ENCODE data around the gene MRM2.

Gene MRM2

DNA sequence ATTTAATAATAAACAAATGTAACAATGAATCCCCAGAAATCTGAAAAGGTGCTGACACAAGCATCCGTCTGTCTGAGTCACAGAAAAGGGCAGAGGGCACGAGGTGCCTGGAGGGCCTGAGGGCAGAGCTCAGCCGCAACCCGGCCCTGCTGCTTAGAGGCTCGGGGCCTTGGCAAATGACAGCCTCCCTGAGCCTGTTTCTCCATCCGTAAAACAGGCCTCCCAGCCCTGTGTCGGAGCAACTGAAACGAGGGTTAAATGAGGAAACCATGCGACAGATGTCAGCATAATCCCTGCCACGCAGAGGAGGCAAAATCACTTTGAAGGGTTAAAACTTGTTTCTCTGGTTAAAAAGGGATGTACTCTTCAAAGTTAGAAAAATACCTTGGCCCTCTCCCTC is 24.9 kb upstream of the MRM2 start:
- Histone ChIP-seq H3K4me1 (ENCODE audit: control insufficient read depth, insufficient read depth, low read length) (no peaks in the 10 kb centered on the region), H3K4me3 (ENCODE audit: low read depth, low read length) (no peak overlapping the region), H3K36me3 (ENCODE audit: control insufficient read depth in 2 of 2, insufficient read depth in 1 of 2, low read length in 2 of 2) (peaks cover 0 to 9% of the 10 kb centered on the region in 2 experiments; a peak in 1 of 3 replicates), H3K9me3 (ENCODE audit: control insufficient read depth, insufficient read depth, low read depth, low read length) (no peaks in the 10 kb centered on the region), H3K27ac (ENCODE audit: extremely low read depth, low read depth, low read length) (no peak overlapping the region)
- ChIA-PET CTCF (no interaction called here), POLR2A (no interaction called here)
- TF ChIP-seq ZNF184 (tag by site-specific recombination; IDR thresholded peaks at IDR 0.05) = no peak
- TF ChIP-seq, protein P1, sequence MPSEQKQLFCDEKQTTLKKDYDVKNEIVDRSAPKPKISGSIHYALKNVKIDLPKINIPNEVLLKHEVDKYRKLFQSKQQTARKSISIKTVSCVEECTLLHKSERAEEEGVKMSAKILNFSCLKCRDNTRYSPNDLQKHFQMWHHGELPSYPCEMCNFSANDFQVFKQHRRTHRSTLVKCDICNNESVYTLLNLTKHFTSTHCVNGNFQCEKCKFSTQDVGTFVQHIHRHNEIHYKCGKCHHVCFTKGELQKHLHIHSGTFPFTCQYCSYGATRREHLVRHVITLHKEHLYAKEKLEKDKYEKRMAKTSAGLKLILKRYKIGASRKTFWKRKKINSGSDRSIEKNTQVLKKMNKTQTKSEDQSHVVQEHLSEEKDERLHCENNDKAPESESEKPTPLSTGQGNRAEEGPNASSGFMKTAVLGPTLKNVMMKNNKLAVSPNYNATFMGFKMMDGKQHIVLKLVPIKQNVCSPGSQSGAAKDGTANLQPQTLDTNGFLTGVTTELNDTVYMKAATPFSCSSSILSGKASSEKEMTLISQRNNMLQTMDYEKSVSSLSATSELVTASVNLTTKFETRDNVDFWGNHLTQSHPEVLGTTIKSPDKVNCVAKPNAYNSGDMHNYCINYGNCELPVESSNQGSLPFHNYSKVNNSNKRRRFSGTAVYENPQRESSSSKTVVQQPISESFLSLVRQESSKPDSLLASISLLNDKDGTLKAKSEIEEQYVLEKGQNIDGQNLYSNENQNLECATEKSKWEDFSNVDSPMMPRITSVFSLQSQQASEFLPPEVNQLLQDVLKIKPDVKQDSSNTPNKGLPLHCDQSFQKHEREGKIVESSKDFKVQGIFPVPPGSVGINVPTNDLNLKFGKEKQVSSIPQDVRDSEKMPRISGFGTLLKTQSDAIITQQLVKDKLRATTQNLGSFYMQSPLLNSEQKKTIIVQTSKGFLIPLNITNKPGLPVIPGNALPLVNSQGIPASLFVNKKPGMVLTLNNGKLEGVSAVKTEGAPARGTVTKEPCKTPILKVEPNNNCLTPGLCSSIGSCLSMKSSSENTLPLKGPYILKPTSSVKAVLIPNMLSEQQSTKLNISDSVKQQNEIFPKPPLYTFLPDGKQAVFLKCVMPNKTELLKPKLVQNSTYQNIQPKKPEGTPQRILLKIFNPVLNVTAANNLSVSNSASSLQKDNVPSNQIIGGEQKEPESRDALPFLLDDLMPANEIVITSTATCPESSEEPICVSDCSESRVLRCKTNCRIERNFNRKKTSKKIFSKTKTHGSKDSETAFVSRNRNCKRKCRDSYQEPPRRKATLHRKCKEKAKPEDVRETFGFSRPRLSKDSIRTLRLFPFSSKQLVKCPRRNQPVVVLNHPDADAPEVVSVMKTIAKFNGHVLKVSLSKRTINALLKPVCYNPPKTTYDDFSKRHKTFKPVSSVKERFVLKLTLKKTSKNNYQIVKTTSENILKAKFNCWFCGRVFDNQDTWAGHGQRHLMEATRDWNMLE (tag by site-specific recombination; conservative IDR thresholded peaks at IDR 0.05; ENCODE audit: low read depth) = no peak
- TF ChIP-seq, protein P2, sequence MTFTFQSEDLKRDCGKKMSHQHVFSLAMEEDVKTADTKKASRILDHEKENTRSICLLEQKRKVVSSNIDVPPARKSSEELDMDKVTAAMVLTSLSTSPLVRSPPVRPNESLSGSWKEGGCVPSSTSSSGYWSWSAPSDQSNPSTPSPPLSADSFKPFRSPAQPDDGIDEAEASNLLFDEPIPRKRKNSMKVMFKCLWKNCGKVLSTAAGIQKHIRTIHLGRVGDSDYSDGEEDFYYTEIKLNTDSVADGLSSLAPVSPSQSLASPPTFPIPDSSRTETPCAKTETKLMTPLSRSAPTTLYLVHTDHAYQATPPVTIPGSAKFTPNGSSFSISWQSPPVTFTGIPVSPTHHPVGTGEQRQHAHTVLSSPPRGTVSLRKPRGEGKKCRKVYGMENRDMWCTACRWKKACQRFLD (tag by site-specific recombination; IDR thresholded peaks at IDR 0.05) = no peak
- no peak for TF ChIP-seq KLF16 (tag by site-specific recombination; IDR thresholded peaks at IDR 0.05)
- TF ChIP-seq HOXA7 (CRISPR knock-in tag; IDR thresholded peaks at IDR 0.05; ENCODE audit: borderline replicate concordance) = no peak
- TF ChIP-seq ZNF558 (tag by site-specific recombination; IDR thresholded peaks at IDR 0.05) = no peak
- no peak for TF ChIP-seq ZNF555 (tag by site-specific recombination; conservative IDR thresholded peaks at IDR 0.05)
- TF ChIP-seq ZNF174 (tag by site-specific recombination; IDR thresholded peaks at IDR 0.05) = no peak

DNA sequence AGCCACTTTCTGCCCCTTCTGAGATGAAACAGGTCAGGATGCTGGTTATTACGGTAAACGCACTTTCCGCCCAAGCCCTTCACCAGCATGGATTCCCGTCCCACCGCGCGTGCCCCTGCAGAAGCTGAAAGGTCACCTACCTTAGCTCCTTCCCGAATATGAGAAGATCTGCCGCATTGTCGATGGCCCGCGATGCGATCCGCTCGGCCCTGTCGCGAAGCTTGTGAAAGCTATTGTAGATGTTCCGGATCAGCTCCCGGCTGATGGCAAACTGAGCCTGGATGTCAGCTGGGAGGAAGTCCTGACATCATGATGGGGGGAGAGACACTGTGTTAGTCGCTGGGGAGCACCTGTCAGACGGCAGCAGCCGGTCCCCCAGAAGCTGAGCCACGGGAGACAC is 22.2 kb upstream of the MRM2 start:
- H3K4me1 ChIP-seq (ENCODE audit: control insufficient read depth, insufficient read depth, low read length) = no peaks in the 10 kb centered on the region
- ChIA-PET CTCF (no interaction called here), POLR2A (no interaction called here)
- no peak overlapping the region for H3K27ac ChIP-seq (ENCODE audit: extremely low read depth, low read depth, low read length)
- H3K4me3 ChIP-seq (ENCODE audit: low read depth, low read length) = no peak overlapping the region
- no peaks in the 10 kb centered on the region for H3K9me3 ChIP-seq (ENCODE audit: control insufficient read depth, insufficient read depth, low read depth, low read length)
- peaks cover 0 to 6% of the 10 kb centered on the region in 2 experiments; a peak in 1 of 3 replicates for H3K36me3 ChIP-seq (ENCODE audit: control insufficient read depth in 2 of 2, insufficient read depth in 1 of 2, low read length in 2 of 2)
- TF ChIP-seq, protein P3, sequence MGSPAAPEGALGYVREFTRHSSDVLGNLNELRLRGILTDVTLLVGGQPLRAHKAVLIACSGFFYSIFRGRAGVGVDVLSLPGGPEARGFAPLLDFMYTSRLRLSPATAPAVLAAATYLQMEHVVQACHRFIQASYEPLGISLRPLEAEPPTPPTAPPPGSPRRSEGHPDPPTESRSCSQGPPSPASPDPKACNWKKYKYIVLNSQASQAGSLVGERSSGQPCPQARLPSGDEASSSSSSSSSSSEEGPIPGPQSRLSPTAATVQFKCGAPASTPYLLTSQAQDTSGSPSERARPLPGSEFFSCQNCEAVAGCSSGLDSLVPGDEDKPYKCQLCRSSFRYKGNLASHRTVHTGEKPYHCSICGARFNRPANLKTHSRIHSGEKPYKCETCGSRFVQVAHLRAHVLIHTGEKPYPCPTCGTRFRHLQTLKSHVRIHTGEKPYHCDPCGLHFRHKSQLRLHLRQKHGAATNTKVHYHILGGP (tag by site-specific recombination; IDR thresholded peaks at IDR 0.05) = no peak
- TF ChIP-seq, protein P4, sequence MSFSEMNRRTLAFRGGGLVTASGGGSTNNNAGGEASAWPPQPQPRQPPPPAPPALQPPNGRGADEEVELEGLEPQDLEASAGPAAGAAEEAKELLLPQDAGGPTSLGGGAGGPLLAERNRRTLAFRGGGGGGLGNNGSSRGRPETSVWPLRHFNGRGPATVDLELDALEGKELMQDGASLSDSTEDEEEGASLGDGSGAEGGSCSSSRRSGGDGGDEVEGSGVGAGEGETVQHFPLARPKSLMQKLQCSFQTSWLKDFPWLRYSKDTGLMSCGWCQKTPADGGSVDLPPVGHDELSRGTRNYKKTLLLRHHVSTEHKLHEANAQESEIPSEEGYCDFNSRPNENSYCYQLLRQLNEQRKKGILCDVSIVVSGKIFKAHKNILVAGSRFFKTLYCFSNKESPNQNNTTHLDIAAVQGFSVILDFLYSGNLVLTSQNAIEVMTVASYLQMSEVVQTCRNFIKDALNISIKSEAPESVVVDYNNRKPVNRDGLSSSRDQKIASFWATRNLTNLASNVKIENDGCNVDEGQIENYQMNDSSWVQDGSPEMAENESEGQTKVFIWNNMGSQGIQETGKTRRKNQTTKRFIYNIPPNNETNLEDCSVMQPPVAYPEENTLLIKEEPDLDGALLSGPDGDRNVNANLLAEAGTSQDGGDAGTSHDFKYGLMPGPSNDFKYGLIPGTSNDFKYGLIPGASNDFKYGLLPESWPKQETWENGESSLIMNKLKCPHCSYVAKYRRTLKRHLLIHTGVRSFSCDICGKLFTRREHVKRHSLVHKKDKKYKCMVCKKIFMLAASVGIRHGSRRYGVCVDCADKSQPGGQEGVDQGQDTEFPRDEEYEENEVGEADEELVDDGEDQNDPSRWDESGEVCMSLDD (tag by site-specific recombination; IDR thresholded peaks at IDR 0.05) = no peak
- TF ChIP-seq BCL11A (tag by site-specific recombination; IDR thresholded peaks at IDR 0.05; ENCODE audit: low read depth) (no peak), EGR2 (tag by site-specific recombination; IDR thresholded peaks at IDR 0.05; ENCODE audit: low read depth) (no peak), ZBTB8A (tag by site-specific recombination; IDR thresholded peaks at IDR 0.05) (no peak), ZBTB20 (tag by site-specific recombination; IDR thresholded peaks at IDR 0.05) (no peak), ZEB2 (tag by site-specific recombination; IDR thresholded peaks at IDR 0.05) (no peak), ZXDB (tag by site-specific recombination; IDR thresholded peaks at IDR 0.05) (no peak)
- TF ChIP-seq, protein P5, sequence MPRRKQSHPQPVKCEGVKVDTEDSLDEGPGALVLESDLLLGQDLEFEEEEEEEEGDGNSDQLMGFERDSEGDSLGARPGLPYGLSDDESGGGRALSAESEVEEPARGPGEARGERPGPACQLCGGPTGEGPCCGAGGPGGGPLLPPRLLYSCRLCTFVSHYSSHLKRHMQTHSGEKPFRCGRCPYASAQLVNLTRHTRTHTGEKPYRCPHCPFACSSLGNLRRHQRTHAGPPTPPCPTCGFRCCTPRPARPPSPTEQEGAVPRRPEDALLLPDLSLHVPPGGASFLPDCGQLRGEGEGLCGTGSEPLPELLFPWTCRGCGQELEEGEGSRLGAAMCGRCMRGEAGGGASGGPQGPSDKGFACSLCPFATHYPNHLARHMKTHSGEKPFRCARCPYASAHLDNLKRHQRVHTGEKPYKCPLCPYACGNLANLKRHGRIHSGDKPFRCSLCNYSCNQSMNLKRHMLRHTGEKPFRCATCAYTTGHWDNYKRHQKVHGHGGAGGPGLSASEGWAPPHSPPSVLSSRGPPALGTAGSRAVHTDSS (tag by site-specific recombination; IDR thresholded peaks at IDR 0.05) = no peak
- TF ChIP-seq, protein P6, sequence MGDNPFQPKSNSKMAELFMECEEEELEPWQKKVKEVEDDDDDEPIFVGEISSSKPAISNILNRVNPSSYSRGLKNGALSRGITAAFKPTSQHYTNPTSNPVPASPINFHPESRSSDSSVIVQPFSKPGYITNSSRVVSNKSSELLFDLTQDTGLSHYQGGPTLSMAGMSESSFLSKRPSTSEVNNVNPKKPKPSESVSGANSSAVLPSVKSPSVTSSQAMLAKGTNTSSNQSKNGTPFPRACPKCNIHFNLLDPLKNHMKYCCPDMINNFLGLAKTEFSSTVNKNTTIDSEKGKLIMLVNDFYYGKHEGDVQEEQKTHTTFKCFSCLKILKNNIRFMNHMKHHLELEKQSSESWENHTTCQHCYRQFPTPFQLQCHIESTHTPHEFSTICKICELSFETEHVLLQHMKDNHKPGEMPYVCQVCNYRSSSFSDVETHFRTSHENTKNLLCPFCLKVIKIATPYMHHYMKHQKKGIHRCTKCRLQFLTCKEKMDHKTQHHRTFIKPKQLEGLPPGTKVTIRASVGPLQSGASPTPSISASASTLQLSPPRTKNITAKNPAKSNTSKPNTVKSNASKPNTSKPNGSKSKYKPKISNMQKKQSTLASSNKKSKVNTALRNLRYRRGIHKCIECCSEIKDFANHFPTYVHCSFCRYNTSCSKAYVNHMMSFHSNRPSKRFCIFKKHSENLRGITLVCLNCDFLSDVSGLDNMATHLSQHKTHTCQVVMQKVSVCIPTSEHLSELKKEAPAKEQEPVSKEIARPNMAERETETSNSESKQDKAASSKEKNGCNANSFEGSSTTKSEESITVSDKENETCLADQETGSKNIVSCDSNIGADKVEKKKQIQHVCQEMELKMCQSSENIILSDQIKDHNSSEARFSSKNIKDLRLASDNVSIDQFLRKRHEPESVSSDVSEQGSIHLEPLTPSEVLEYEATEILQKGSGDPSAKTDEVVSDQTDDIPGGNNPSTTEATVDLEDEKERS (tag by site-specific recombination; IDR thresholded peaks at IDR 0.05) = no peak
- TF ChIP-seq, protein P7, sequence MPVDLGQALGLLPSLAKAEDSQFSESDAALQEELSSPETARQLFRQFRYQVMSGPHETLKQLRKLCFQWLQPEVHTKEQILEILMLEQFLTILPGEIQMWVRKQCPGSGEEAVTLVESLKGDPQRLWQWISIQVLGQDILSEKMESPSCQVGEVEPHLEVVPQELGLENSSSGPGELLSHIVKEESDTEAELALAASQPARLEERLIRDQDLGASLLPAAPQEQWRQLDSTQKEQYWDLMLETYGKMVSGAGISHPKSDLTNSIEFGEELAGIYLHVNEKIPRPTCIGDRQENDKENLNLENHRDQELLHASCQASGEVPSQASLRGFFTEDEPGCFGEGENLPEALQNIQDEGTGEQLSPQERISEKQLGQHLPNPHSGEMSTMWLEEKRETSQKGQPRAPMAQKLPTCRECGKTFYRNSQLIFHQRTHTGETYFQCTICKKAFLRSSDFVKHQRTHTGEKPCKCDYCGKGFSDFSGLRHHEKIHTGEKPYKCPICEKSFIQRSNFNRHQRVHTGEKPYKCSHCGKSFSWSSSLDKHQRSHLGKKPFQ (tag by site-specific recombination; IDR thresholded peaks at IDR 0.05) = no peak
